ENCODE measurements around the gene SERP1.

The SERP1 gene

DNA sequence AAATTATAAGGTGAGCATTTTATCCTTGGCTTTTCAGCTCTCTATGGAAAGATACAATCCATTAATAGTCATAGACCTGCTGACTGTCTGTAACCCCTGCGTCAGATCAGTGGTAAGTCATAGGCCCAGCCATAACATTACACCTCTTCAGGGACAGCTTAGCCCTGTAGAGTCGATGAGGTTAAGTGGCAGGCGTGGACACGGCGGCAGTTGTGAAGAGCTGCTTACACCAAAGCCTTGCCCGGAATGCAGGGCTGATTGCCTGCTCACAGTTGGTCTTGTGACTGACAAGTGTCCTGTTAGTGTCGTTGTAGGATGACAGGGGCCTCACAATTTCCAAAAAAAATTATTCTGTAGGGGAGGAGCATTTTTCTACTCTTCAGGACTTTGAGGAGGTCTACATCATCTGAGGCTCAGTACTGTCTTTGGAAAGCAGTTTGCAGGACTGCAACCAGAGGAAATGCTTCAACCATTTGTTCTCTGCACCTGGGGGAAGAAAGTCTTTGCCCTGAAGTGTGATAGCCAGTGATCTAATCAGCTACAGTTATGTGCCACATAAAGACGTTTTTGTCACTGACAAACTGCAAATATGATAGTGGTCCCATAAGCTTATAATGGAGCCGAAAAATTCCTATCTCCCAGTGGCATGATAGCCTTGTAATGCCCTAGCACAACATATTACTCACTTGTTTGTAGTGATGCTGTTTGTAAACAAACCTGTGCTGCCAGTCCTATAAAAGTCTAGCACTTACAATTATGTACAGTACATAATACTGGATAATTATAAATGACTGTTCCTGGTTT is 41.9 kb upstream of the SERP1 start:
- Histone ChIP-seq H3K4me3 (replicated peaks; ENCODE audit: insufficient read depth, low read length) (no peak overlapping the region), H3K27me3 (ENCODE audit: insufficient read depth, poor library complexity, severe bottlenecking) (no peaks in the 10 kb centered on the region), H3K27ac (replicated peaks) (no peak overlapping the region)
- TF ChIP-seq, protein P1, sequence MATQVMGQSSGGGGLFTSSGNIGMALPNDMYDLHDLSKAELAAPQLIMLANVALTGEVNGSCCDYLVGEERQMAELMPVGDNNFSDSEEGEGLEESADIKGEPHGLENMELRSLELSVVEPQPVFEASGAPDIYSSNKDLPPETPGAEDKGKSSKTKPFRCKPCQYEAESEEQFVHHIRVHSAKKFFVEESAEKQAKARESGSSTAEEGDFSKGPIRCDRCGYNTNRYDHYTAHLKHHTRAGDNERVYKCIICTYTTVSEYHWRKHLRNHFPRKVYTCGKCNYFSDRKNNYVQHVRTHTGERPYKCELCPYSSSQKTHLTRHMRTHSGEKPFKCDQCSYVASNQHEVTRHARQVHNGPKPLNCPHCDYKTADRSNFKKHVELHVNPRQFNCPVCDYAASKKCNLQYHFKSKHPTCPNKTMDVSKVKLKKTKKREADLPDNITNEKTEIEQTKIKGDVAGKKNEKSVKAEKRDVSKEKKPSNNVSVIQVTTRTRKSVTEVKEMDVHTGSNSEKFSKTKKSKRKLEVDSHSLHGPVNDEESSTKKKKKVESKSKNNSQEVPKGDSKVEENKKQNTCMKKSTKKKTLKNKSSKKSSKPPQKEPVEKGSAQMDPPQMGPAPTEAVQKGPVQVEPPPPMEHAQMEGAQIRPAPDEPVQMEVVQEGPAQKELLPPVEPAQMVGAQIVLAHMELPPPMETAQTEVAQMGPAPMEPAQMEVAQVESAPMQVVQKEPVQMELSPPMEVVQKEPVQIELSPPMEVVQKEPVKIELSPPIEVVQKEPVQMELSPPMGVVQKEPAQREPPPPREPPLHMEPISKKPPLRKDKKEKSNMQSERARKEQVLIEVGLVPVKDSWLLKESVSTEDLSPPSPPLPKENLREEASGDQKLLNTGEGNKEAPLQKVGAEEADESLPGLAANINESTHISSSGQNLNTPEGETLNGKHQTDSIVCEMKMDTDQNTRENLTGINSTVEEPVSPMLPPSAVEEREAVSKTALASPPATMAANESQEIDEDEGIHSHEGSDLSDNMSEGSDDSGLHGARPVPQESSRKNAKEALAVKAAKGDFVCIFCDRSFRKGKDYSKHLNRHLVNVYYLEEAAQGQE (IDR thresholded peaks at IDR 0.05; ENCODE audit: insufficient replicate concordance, low read depth), result no peak
- TF ChIP-seq GABPA (IDR thresholded peaks at IDR 0.05; ENCODE audit: low read depth), result no peak
- TF ChIP-seq SPI1 (IDR thresholded peaks at IDR 0.05; ENCODE audit: borderline replicate concordance, low read depth), result no peak
- no peak for TF ChIP-seq POLR2AphosphoS5 (IDR thresholded peaks at IDR 0.05; ENCODE audit: low read depth)
- TF ChIP-seq, protein P2, sequence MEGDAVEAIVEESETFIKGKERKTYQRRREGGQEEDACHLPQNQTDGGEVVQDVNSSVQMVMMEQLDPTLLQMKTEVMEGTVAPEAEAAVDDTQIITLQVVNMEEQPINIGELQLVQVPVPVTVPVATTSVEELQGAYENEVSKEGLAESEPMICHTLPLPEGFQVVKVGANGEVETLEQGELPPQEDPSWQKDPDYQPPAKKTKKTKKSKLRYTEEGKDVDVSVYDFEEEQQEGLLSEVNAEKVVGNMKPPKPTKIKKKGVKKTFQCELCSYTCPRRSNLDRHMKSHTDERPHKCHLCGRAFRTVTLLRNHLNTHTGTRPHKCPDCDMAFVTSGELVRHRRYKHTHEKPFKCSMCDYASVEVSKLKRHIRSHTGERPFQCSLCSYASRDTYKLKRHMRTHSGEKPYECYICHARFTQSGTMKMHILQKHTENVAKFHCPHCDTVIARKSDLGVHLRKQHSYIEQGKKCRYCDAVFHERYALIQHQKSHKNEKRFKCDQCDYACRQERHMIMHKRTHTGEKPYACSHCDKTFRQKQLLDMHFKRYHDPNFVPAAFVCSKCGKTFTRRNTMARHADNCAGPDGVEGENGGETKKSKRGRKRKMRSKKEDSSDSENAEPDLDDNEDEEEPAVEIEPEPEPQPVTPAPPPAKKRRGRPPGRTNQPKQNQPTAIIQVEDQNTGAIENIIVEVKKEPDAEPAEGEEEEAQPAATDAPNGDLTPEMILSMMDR (IDR thresholded peaks at IDR 0.05; ENCODE audit: insufficient read depth, low read length), result no peak
- no peak for DNase-seq (ENCODE audit: low read depth in 1 of 2, low spot score in 1 of 2)

DNA sequence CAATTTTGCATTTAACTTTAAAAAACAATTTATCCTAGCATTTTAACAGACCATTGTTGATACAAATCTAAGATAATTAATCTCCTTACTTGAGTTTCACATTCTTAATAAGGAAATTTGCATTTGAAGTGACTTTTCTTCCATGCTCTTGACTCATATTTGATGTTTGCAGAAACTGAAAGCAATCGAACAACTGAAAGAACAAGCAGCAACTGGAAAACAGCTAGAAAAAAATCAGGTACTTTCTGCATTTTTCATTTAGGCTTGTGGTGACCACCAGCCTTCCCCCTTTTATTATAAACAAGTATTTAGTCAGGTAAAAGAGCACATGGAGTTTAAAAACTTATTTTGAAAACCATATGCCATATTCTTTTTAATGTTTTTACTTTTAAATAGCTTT is 36.7 kb upstream of the SERP1 start:
- no peaks in the 10 kb centered on the region for H3K27me3 ChIP-seq (ENCODE audit: insufficient read depth, poor library complexity, severe bottlenecking)
- H3K27ac ChIP-seq (replicated peaks), result no peak overlapping the region
- H3K4me3 ChIP-seq (replicated peaks; ENCODE audit: insufficient read depth, low read length), result no peak overlapping the region
- no peak for DNase-seq (ENCODE audit: low read depth in 1 of 2, low spot score in 1 of 2)
- TF ChIP-seq, protein P2 (IDR thresholded peaks at IDR 0.05; ENCODE audit: insufficient read depth, low read length), result no peak
- TF ChIP-seq, protein P1 (IDR thresholded peaks at IDR 0.05; ENCODE audit: insufficient replicate concordance, low read depth), result no peak
- TF ChIP-seq POLR2AphosphoS5 (IDR thresholded peaks at IDR 0.05; ENCODE audit: low read depth) (no peak), SPI1 (IDR thresholded peaks at IDR 0.05; ENCODE audit: borderline replicate concordance, low read depth) (no peak), GABPA (IDR thresholded peaks at IDR 0.05; ENCODE audit: low read depth) (no peak)

DNA sequence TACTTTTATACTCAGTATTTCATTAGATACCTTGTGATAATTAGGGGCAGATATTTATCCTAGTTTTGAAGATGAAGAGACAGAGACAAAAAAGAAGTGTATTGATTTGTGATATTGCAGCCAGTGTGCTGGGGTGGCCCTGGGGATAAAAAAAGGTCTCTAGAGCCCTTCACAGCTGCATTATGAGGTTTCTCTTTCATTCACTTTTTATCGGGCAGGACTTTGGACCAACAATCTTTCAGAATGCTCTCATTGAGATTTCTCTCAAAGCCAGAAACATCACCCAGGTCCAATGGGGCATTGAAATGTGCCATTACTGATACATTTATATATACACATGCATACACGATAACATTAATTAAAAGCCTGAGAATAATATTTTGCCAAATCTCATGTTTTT is 36.3 kb upstream of the SERP1 start:
- no peak overlapping the region for H3K27ac ChIP-seq (replicated peaks)
- no peak for TF ChIP-seq GABPA (IDR thresholded peaks at IDR 0.05; ENCODE audit: low read depth)
- no peak for TF ChIP-seq SPI1 (IDR thresholded peaks at IDR 0.05; ENCODE audit: borderline replicate concordance, low read depth)
- no peak for TF ChIP-seq POLR2AphosphoS5 (IDR thresholded peaks at IDR 0.05; ENCODE audit: low read depth)
- TF ChIP-seq, protein P1 (IDR thresholded peaks at IDR 0.05; ENCODE audit: insufficient replicate concordance, low read depth), result no peak
- TF ChIP-seq, protein P2 (IDR thresholded peaks at IDR 0.05; ENCODE audit: insufficient read depth, low read length), result no peak
- no peaks in the 10 kb centered on the region for H3K27me3 ChIP-seq (ENCODE audit: insufficient read depth, poor library complexity, severe bottlenecking)
- H3K4me3 ChIP-seq (replicated peaks; ENCODE audit: insufficient read depth, low read length), result no peak overlapping the region
- DNase-seq (ENCODE audit: low read depth in 1 of 2, low spot score in 1 of 2), result no peak

Measured in HL-60 (cell line).